B cell (primary cell): ENCODE data around the gene SETBP1.

Experiments
- CTCF ChIP-seq: fragments of 200-600 bp; IDR thresholded peaks from one replicate; pipeline ENCODE4 v1.8.0; 2022; ENCODE audit warnings: antibody characterized with exemption, mild to moderate bottlenecking
- EZH2 ChIP-seq: IDR thresholded peaks from 2 replicates; pipeline ENCODE4 v1.6.1; 2012; ENCODE audit warnings: borderline replicate concordance, low read depth, mild to moderate bottlenecking, moderate library complexity, low read length; ENCODE audit not compliant: insufficient read depth, poor library complexity, severe bottlenecking

DNA sequence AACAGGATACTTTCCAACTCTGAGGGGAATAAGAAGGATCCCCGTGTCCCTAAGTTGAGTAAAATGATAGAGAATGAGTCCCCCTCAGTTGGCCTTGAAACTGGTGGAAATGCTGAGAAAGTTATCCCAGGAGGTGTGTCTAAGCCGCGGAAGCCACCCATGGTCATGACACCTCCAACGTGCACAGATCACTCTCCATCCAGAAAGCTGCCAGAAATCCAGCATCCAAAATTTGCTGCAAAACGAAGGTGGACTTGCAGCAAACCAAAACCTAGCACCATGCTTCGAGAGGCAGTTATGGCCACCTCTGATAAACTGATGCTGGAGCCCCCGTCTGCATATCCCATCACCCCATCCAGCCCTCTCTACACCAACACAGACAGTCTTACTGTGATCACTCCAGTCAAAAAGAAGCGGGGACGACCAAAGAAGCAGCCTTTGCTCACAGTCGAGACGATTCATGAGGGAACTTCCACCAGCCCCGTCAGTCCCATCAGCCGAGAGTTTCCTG is 270.1 kb downstream of the SETBP1 start:
- TF ChIP-seq EZH2, result no peak
- no peak for TF ChIP-seq CTCF
